GM23338 (cell line): ENCODE data around the gene NPHP4.

ENCODE experiments used
- CREB1 ChIP-seq: fragments of 250-450 bp; sonication (Bioruptor Pico); IDR thresholded peaks from 2 replicates; pipeline ENCODE4 v1.5.0; 2020; ENCODE audit warnings: low read depth, mild to moderate bottlenecking, moderate library complexity
- EZH2 ChIP-seq: fragments of 200-600 bp; sonication (generic); IDR thresholded peaks from one replicate; pipeline ENCODE4 v1.8.0; 2017; ENCODE audit warnings: antibody characterized with exemption, mild to moderate bottlenecking, low read depth; ENCODE audit not compliant: unreplicated experiment
- EZH2phosphoT487 ChIP-seq: fragments of 200-600 bp; sonication (generic); IDR thresholded peaks from one replicate; pipeline ENCODE4 v1.8.1; 2018; ENCODE audit warnings: antibody characterized with exemption; ENCODE audit not compliant: unreplicated experiment
- JUNB ChIP-seq: IDR thresholded peaks from one replicate; pipeline ENCODE4 v1.6.1; 2016; ENCODE audit warnings: antibody characterized with exemption; ENCODE audit not compliant: unreplicated experiment
- NANOG ChIP-seq: IDR thresholded peaks from 2 replicates; pipeline ENCODE4 v1.6.1; 2016; ENCODE audit warnings: antibody characterized with exemption, borderline replicate concordance
- POLR2AphosphoS5 ChIP-seq: IDR thresholded peaks from 2 replicates; pipeline ENCODE4 v1.6.1; 2016; ENCODE audit warnings: antibody characterized with exemption, low read depth
- STAT1 ChIP-seq: IDR thresholded peaks from one replicate; pipeline ENCODE4 v1.6.1; 2016; ENCODE audit warnings: antibody characterized with exemption; ENCODE audit not compliant: unreplicated experiment
- ZNF114 ChIP-seq: fragments of 250-450 bp; sonication (Bioruptor Pico); IDR thresholded peaks from 2 replicates; pipeline ENCODE4 v1.5.0; 2020; ENCODE audit warnings: mild to moderate bottlenecking, moderate library complexity
- ZNF331 ChIP-seq: fragments of 250-450 bp; sonication (Bioruptor Pico); IDR thresholded peaks from 2 replicates; pipeline ENCODE4 v1.5.0; 2020; ENCODE audit warnings: low read depth, mild to moderate bottlenecking, moderate library complexity
- TF ChIP-seq, protein P1 (sequence below), 2 experiments: fragments of 200-600 bp in 1 of 2; sonication (generic) in 1 of 2; conservative IDR thresholded peaks; 2 replicates each; pipeline versions ENCODE4 v1.5.1 to v1.6.1; 2016 to 2017; ENCODE audit warnings: antibody characterized with exemption in 2 of 2, low read depth in 2 of 2, mild to moderate bottlenecking in 2 of 2, moderate library complexity in 1 of 2
- TF ChIP-seq, protein P2 (sequence below): IDR thresholded peaks from one replicate; pipeline ENCODE4 v1.6.1; 2018; ENCODE audit warnings: antibody characterized with exemption; ENCODE audit not compliant: unreplicated experiment
- TF ChIP-seq, protein P3 (sequence below): IDR thresholded peaks from 2 replicates; pipeline ENCODE4 v1.6.1; 2016; ENCODE audit warnings: antibody characterized with exemption

DNA sequence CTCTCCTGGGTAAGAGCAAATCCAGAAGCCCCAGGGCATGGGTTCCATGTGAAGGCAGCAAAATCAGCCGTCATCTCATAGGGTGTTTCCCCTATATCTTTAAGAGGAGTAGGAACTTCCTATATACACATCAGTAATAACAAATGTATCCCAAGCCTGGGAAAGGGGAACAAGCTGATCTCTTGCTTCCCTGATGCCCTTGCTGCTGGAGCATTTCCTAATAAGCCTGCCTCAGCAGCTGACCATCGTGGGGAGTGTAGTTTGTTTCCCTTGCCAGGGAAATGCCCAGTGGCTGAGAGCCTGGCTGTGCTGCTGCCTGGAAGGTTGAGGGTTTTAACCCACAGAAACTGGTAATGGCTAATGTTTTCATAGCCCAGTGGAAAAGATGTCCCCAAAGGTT is 177.0 kb downstream of the NPHP4 start:
- TF ChIP-seq, protein P1, sequence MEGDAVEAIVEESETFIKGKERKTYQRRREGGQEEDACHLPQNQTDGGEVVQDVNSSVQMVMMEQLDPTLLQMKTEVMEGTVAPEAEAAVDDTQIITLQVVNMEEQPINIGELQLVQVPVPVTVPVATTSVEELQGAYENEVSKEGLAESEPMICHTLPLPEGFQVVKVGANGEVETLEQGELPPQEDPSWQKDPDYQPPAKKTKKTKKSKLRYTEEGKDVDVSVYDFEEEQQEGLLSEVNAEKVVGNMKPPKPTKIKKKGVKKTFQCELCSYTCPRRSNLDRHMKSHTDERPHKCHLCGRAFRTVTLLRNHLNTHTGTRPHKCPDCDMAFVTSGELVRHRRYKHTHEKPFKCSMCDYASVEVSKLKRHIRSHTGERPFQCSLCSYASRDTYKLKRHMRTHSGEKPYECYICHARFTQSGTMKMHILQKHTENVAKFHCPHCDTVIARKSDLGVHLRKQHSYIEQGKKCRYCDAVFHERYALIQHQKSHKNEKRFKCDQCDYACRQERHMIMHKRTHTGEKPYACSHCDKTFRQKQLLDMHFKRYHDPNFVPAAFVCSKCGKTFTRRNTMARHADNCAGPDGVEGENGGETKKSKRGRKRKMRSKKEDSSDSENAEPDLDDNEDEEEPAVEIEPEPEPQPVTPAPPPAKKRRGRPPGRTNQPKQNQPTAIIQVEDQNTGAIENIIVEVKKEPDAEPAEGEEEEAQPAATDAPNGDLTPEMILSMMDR (conservative IDR thresholded peaks at IDR 0.05; ENCODE audit: low read depth in 2 of 2) = no peak
- TF ChIP-seq POLR2AphosphoS5 = no peak
- no peak for TF ChIP-seq EZH2
- TF ChIP-seq EZH2phosphoT487 = no peak
- TF ChIP-seq, protein P2, sequence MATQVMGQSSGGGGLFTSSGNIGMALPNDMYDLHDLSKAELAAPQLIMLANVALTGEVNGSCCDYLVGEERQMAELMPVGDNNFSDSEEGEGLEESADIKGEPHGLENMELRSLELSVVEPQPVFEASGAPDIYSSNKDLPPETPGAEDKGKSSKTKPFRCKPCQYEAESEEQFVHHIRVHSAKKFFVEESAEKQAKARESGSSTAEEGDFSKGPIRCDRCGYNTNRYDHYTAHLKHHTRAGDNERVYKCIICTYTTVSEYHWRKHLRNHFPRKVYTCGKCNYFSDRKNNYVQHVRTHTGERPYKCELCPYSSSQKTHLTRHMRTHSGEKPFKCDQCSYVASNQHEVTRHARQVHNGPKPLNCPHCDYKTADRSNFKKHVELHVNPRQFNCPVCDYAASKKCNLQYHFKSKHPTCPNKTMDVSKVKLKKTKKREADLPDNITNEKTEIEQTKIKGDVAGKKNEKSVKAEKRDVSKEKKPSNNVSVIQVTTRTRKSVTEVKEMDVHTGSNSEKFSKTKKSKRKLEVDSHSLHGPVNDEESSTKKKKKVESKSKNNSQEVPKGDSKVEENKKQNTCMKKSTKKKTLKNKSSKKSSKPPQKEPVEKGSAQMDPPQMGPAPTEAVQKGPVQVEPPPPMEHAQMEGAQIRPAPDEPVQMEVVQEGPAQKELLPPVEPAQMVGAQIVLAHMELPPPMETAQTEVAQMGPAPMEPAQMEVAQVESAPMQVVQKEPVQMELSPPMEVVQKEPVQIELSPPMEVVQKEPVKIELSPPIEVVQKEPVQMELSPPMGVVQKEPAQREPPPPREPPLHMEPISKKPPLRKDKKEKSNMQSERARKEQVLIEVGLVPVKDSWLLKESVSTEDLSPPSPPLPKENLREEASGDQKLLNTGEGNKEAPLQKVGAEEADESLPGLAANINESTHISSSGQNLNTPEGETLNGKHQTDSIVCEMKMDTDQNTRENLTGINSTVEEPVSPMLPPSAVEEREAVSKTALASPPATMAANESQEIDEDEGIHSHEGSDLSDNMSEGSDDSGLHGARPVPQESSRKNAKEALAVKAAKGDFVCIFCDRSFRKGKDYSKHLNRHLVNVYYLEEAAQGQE = no peak
- no peak for TF ChIP-seq ZNF114
- TF ChIP-seq JUNB = no peak
- TF ChIP-seq, protein P3, sequence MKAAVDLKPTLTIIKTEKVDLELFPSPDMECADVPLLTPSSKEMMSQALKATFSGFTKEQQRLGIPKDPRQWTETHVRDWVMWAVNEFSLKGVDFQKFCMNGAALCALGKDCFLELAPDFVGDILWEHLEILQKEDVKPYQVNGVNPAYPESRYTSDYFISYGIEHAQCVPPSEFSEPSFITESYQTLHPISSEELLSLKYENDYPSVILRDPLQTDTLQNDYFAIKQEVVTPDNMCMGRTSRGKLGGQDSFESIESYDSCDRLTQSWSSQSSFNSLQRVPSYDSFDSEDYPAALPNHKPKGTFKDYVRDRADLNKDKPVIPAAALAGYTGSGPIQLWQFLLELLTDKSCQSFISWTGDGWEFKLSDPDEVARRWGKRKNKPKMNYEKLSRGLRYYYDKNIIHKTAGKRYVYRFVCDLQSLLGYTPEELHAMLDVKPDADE = no peak
- no peak for TF ChIP-seq CREB1 (CRISPR knock-in tag)
- no peak for TF ChIP-seq NANOG
- no peak for TF ChIP-seq ZNF331 (CRISPR knock-in tag)
- no peak for TF ChIP-seq STAT1
